Tibial nerve (tissue), 4 donors: ENCODE measurements around the gene C14orf119.

Experiments used
- CTCF ChIP-seq, 5 experiments: fragments of 200-600 bp in 3 of 5; fragments of 450-650 bp in 2 of 5; sonication (generic) in 3 of 5; IDR thresholded peaks; one replicate each; pipeline ENCODE4 v1.5.1; 2016 to 2019; ENCODE audit warnings: antibody characterized with exemption in 5 of 5, mild to moderate bottlenecking in 3 of 5, moderate library complexity in 2 of 5
- EP300 ChIP-seq, 2 donors: sonication (generic); formaldehyde crosslinking; IDR thresholded peaks; one replicate each; pipeline ENCODE4 v1.6.1; 2017; ENCODE audit warnings: antibody characterized with exemption in 2 of 2, mild to moderate bottlenecking in 1 of 2
- POLR2A ChIP-seq, 2 donors: fragments of 450-650 bp; IDR thresholded peaks; one replicate each; pipeline ENCODE4 v1.6.1; 2017; ENCODE audit warnings: antibody characterized with exemption in 2 of 2, mild to moderate bottlenecking in 2 of 2, moderate library complexity in 2 of 2

GRCh38 chr14:23052671-23053070 is 42.6 kb upstream of the C14orf119 start:
- TF ChIP-seq CTCF (IDR thresholded peaks at IDR 0.05) (no peak), POLR2A (IDR thresholded peaks at IDR 0.05) (no peak), EP300 (IDR thresholded peaks at IDR 0.05) (no peak)
